Activated naive CD8-positive, alpha-beta T cell treated with anti-CD3 and anti-CD28 coated beads for 36 hours (primary cell): ENCODE results near the gene CHPF. TPM values are rescaled to one million over a fixed set of nuclear protein-coding genes. Genes with fewer than 3 reads are reported as not detected.
A peak's percentile ranks its signal among the peaks of the same experiment; 100 is the strongest.

Experiments used
- DNase-seq: peaks from one replicate; pipeline ENCODE4 v3.0.0; 2021
- H3K27ac Mint-ChIP-seq: one replicate; pipeline ENCODE4 v1.8.0; 2022; ENCODE audit warnings: mild to moderate bottlenecking, moderate library complexity, mixed read lengths
- H3K27me3 Mint-ChIP-seq: one replicate; pipeline ENCODE4 v1.8.0; 2022; ENCODE audit warnings: mild to moderate bottlenecking, mixed read lengths
- H3K36me3 Mint-ChIP-seq: one replicate; pipeline ENCODE4 v1.8.0; 2021; ENCODE audit warnings: mild to moderate bottlenecking, mixed read lengths
- H3K4me1 Mint-ChIP-seq: one replicate; pipeline ENCODE4 v1.8.0; 2021; ENCODE audit warnings: mixed read lengths
- H3K4me3 Mint-ChIP-seq: one replicate; pipeline ENCODE4 v1.8.0; 2022; ENCODE audit warnings: mild to moderate bottlenecking, moderate library complexity, mixed read lengths
- H3K9me3 Mint-ChIP-seq: one replicate; pipeline ENCODE4 v1.8.0; 2022; ENCODE audit warnings: mixed read lengths
- total RNA-seq, 2 experiments: library from RNA; stranded (reverse); gene quantifications; one replicate each; pipeline ENCODE4 v1.2.3, GENCODE V29; 2021

CHPF gene
- total RNA-seq, 2 experiments from 2014 or later, result 21.9 to 23.9 TPM

- H3K27me3 Mint-ChIP-seq, result peaks cover 17% of the 10 kb centered on the region
- no peaks in the 10 kb centered on the region for H3K4me1 Mint-ChIP-seq
- no peak overlapping the region for H3K27ac Mint-ChIP-seq
- no peak overlapping the region for H3K4me3 Mint-ChIP-seq
- no peak for DNase-seq
- no peaks in the 10 kb centered on the region for H3K9me3 Mint-ChIP-seq
- no peaks in the 10 kb centered on the region for H3K36me3 Mint-ChIP-seq
These were observed 15.7 kb upstream of the CHPF start for GRCh38 chr2:219559156-219559915.

- DNase-seq, result no peak
- Mint-ChIP-seq H3K9me3 (no peaks in the 10 kb centered on the region), H3K27ac (no peak overlapping the region), H3K4me3 (no peak overlapping the region), H3K4me1 (peaks cover 2% of the 10 kb centered on the region), H3K27me3 (peaks cover 30% of the 10 kb centered on the region), H3K36me3 (no peaks in the 10 kb centered on the region)
These were observed 14.5 kb upstream of the CHPF start for GRCh38 chr2:219557791-219558785.

- DNase-seq, result no peak
- H3K27ac Mint-ChIP-seq, result no peak overlapping the region
- H3K27me3 Mint-ChIP-seq, result peaks cover 24% of the 10 kb centered on the region
- no peaks in the 10 kb centered on the region for H3K9me3 Mint-ChIP-seq
- no peaks in the 10 kb centered on the region for H3K36me3 Mint-ChIP-seq
- peaks cover 2% of the 10 kb centered on the region for H3K4me1 Mint-ChIP-seq
- H3K4me3 Mint-ChIP-seq, result no peak overlapping the region
These were observed 13.7 kb upstream of the CHPF start for GRCh38 chr2:219557320-219557719.

DNA sequence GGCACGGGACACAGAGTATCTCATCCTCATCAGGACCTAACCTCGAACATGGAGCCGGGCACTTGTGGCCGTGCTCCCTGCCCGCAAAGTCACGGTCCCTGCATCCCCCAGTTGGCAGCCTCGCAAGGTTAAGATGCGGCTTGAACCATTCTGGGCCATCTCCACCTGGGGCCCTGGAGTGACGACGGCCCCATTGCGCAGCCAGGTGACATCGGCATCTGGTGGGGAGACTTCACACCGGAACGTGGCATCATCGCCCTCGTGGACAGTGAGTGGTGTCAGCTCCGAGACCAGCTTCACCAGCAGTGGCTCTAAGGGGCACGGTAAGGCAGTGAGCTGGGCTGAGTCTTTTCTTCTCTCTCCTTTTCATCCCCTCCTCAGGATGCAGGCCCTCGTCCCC is 12.8 kb upstream of the CHPF start:
- H3K27ac Mint-ChIP-seq, result no peak overlapping the region
- H3K9me3 Mint-ChIP-seq, result no peaks in the 10 kb centered on the region
- DNase-seq, result no peak
- no peaks in the 10 kb centered on the region for H3K36me3 Mint-ChIP-seq
- H3K4me3 Mint-ChIP-seq, result no peak overlapping the region
- H3K27me3 Mint-ChIP-seq, result peaks cover 31% of the 10 kb centered on the region
- peaks cover 7% of the 10 kb centered on the region for H3K4me1 Mint-ChIP-seq

GRCh38 chr2:219555956-219556355 is 12.3 kb upstream of the CHPF start:
- peaks cover 35% of the 10 kb centered on the region for H3K27me3 Mint-ChIP-seq
- H3K27ac Mint-ChIP-seq, result no peak overlapping the region
- no peak overlapping the region for H3K4me3 Mint-ChIP-seq
- H3K36me3 Mint-ChIP-seq, result no peaks in the 10 kb centered on the region
- H3K9me3 Mint-ChIP-seq, result no peaks in the 10 kb centered on the region
- no peak for DNase-seq
- peaks cover 7% of the 10 kb centered on the region for H3K4me1 Mint-ChIP-seq

GRCh38 chr2:219554350-219554749 is 10.7 kb upstream of the CHPF start:
- Mint-ChIP-seq H3K36me3 (no peaks in the 10 kb centered on the region), H3K4me1 (peaks cover 7% of the 10 kb centered on the region), H3K27me3 (peaks cover 42% of the 10 kb centered on the region), H3K9me3 (no peaks in the 10 kb centered on the region), H3K4me3 (no peak overlapping the region), H3K27ac (no peak overlapping the region)
- DNase-seq, result no peak

DNA sequence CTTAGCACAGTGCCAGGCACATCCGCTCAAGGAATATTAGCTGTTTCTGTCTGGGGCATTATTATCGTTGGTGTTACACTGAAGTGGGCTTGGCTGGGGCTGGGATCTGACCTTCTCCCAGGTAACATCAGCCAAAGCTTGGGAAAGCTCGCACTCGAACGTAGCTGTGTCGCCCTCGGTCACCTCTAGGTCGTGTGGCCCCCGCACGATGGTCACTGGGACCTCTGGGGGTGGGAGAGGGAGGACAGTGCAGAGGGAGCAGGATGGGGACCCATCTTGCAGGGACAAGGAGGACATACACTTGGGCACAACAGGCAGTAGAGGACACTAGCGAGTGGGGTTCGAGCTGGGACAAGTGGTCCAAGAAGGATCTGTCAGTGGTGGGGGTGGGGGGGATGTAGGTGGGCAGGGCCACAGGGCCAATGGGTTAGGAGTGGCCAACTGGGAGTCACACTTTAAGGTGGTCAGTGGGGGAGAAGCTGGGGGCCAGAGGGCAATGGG is 9.9 kb upstream of the CHPF start:
- no peak for DNase-seq
- Mint-ChIP-seq H3K27ac (no peak overlapping the region), H3K9me3 (no peaks in the 10 kb centered on the region), H3K27me3 (peaks cover 49% of the 10 kb centered on the region), H3K36me3 (no peaks in the 10 kb centered on the region), H3K4me1 (peaks cover 7% of the 10 kb centered on the region), H3K4me3 (no peak overlapping the region)

GRCh38 chr2:219553168-219553417 is 9.5 kb upstream of the CHPF start:
- Mint-ChIP-seq H3K4me3 (no peak overlapping the region), H3K27me3 (peaks cover 49% of the 10 kb centered on the region), H3K9me3 (no peaks in the 10 kb centered on the region), H3K36me3 (no peaks in the 10 kb centered on the region), H3K27ac (no peak overlapping the region), H3K4me1 (peaks cover 7% of the 10 kb centered on the region)
- no peak for DNase-seq

GRCh38 chr2:219552382-219553167 is 9.0 kb upstream of the CHPF start:
- peak; percentile 83 for DNase-seq
- Mint-ChIP-seq H3K9me3 (no peaks in the 10 kb centered on the region), H3K4me1 (peaks cover 7% of the 10 kb centered on the region), H3K36me3 (no peaks in the 10 kb centered on the region), H3K27ac (no peak overlapping the region), H3K27me3 (peaks cover 49% of the 10 kb centered on the region), H3K4me3 (peak overlapping the region; percentile 74)

DNA sequence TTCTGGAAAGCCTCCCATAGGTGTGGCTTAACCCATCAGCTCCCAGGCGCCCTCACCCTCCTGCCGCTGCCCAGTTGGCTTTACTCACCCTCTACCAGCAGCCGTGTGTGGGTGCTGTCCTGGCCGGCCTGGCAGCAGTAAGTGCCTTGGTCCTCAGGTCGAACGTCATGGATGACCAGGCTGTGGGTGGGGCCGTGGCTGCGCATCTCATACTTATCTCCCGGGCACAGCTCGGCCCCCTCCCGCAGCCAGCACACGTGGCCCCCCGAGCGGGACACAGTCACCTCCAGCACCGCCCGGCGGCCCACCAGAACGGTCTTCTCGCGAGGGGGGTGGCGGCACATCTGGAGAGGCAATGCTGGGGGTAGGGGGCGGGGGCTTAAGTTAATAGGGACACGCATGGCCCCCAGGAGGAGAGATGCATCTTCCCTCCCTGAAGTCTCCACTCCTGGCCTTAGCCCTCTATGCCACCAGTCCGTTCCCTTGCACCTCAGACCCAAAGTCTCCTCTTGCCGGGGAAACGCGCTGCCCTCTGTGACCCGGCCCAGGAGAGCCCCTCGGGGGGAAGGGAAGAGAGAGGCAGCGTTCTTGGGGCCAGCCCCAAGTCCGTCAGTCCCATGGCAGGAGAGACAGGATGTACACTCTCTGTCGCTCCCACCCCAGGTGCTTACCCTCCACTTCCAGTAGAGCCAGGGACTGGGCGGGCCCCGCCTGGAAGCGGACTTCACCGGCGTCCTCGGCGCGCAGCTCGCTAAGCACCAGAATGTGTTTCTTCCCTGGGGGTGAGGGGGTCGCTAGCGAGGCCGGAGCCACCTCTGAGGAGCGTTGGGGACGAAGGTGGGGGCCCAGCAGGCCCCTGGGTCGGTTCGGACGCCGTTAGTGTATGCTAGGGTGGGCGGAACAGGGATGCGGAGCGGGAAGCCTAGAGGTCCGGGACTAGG is 8.1 kb upstream of the CHPF start:
- Mint-ChIP-seq H3K9me3 (no peaks in the 10 kb centered on the region), H3K27ac (no peak overlapping the region), H3K4me1 (peaks cover 7% of the 10 kb centered on the region), H3K36me3 (no peaks in the 10 kb centered on the region), H3K4me3 (peak overlapping the region; percentile 74), H3K27me3 (peaks cover 49% of the 10 kb centered on the region)
- no peak for DNase-seq

GRCh38 chr2:219549619-219550018 is 6.0 kb upstream of the CHPF start:
- H3K9me3 Mint-ChIP-seq, result no peaks in the 10 kb centered on the region
- H3K4me1 Mint-ChIP-seq, result peaks cover 9% of the 10 kb centered on the region
- DNase-seq, result no peak
- H3K4me3 Mint-ChIP-seq, result no peak overlapping the region
- no peak overlapping the region for H3K27ac Mint-ChIP-seq
- H3K27me3 Mint-ChIP-seq, result peaks cover 53% of the 10 kb centered on the region
- H3K36me3 Mint-ChIP-seq, result no peaks in the 10 kb centered on the region

DNA sequence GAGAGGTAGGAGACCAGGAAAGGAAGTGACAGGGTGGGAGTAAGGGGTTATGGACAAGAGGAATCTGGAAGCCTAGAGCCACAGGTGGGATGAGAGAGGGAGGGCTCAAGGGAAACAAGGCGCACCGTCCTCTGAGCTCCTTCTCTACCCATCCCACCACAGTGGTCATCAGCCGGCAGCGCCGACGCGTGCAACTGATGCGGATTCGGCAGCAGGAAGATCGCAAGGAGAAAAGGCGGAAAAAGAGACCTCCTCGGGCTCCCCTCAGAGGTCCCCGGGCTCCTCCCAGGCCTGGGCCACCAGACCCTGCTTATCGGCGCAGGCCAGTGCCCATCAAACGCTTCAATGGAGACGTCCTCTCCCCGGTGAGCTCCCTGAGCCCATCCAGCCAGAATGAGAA is 5.4 kb upstream of the CHPF start:
- Mint-ChIP-seq H3K36me3 (no peaks in the 10 kb centered on the region), H3K4me3 (no peak overlapping the region), H3K27me3 (peaks cover 49% of the 10 kb centered on the region), H3K4me1 (peaks cover 13% of the 10 kb centered on the region), H3K9me3 (no peaks in the 10 kb centered on the region), H3K27ac (no peak overlapping the region)
- DNase-seq, result no peak

GRCh38 chr2:219547621-219548020 is 4.0 kb upstream of the CHPF start:
- Mint-ChIP-seq H3K27ac (no peak overlapping the region), H3K9me3 (no peaks in the 10 kb centered on the region), H3K36me3 (no peaks in the 10 kb centered on the region), H3K27me3 (peaks cover 40% of the 10 kb centered on the region), H3K4me1 (peaks cover 12% of the 10 kb centered on the region), H3K4me3 (no peak overlapping the region)
- DNase-seq, result no peak

DNA sequence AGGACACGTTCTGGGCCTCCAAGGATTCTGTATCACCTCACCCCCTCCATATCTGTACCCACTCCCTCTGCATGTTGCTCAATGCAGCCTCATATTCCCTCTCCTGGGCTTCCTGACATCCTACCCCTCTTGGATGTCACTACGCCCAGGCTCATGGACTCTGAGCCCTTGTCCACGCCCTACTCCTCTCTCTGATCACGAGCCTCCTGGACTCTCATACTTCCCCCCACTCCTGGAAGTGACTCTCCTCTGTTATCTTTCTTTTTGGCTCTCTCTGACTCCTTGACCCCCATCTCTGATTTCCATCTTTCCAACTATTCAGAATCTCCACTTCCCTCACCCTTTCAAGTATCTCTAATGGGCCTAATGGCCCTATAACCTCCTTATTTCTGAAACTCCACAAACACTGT is 2.3 kb upstream of the CHPF start:
- DNase-seq, result no peak
- no peaks in the 10 kb centered on the region for H3K9me3 Mint-ChIP-seq
- H3K4me3 Mint-ChIP-seq, result no peak overlapping the region
- H3K27me3 Mint-ChIP-seq, result peaks cover 29% of the 10 kb centered on the region
- no peak overlapping the region for H3K27ac Mint-ChIP-seq
- H3K4me1 Mint-ChIP-seq, result peaks cover 19% of the 10 kb centered on the region
- peaks cover 4% of the 10 kb centered on the region for H3K36me3 Mint-ChIP-seq
